ENCODE results near the gene TSSK1B.

Gene TSSK1B

GRCh38 chr5:113394658-113395057 is 40.1 kb downstream of the TSSK1B start:
- TF ChIP-seq CTBP1 (IDR thresholded peaks at IDR 0.05; ENCODE audit: borderline replicate concordance) = no peak
- no peak for TF ChIP-seq L3MBTL2 (conservative IDR thresholded peaks at IDR 0.05)
- TF ChIP-seq HDGF (IDR thresholded peaks at IDR 0.05; ENCODE audit: borderline replicate concordance) = no peak
- no peak for TF ChIP-seq SUZ12 (IDR thresholded peaks at IDR 0.05)
- no peak for TF ChIP-seq NFRKB (IDR thresholded peaks at IDR 0.05)
- TF ChIP-seq FOXK2 (IDR thresholded peaks at IDR 0.05) = no peak
- no peak for TF ChIP-seq ELF4 (IDR thresholded peaks at IDR 0.05)
- no peak for TF ChIP-seq FOXM1 (IDR thresholded peaks at IDR 0.05; ENCODE audit: borderline replicate concordance)
- TF ChIP-seq SP1 (IDR thresholded peaks at IDR 0.05) = no peak
- no peak for TF ChIP-seq LEF1 (IDR thresholded peaks at IDR 0.05; ENCODE audit: borderline replicate concordance)
- TF ChIP-seq BHLHE40 (IDR thresholded peaks at IDR 0.05; ENCODE audit: borderline replicate concordance) = no peak
- ChIA-PET POLR2A (no interaction called here), CTCF (interaction anchor here (0.6 to 1.0 kb wide), 2 partner anchors 15 to 153 kb away, joined by 3 to 4 read pairs; no protein-coding TSS in a partner anchor)
- no peak for DNase-seq (ENCODE audit: extremely low spot score)

GRCh38 chr5:113390224-113390623 is 44.6 kb downstream of the TSSK1B start:
- no peak for DNase-seq (ENCODE audit: extremely low spot score)
- POLR2A ChIA-PET = no interaction called here
- TF ChIP-seq NFRKB (IDR thresholded peaks at IDR 0.05) (no peak), BHLHE40 (IDR thresholded peaks at IDR 0.05; ENCODE audit: borderline replicate concordance) (no peak), TARDBP (IDR thresholded peaks at IDR 0.05) (no peak), LEF1 (IDR thresholded peaks at IDR 0.05; ENCODE audit: borderline replicate concordance) (no peak), SP1 (IDR thresholded peaks at IDR 0.05) (no peak), ELF4 (IDR thresholded peaks at IDR 0.05) (no peak)
- CTCF ChIA-PET = interaction anchor here (0.7 kb wide), 1 partner anchor 124 kb away, joined by 5 read pairs; no protein-coding TSS in a partner anchor

GRCh38 chr5:113389116-113389515 is 45.7 kb downstream of the TSSK1B start:
- CTCF ChIA-PET = interaction anchor here (1.6 kb wide), 1 partner anchor 10 kb away, joined by 7 read pairs; no protein-coding TSS in a partner anchor
- POLR2A ChIA-PET = no interaction called here

GRCh38 chr5:113387844-113388243 is 46.9 kb downstream of the TSSK1B start:
- ChIA-PET CTCF (no interaction called here), POLR2A (no interaction called here)
- TF ChIP-seq NFRKB (IDR thresholded peaks at IDR 0.05) (no peak), FOXM1 (IDR thresholded peaks at IDR 0.05; ENCODE audit: borderline replicate concordance) (no peak), LEF1 (IDR thresholded peaks at IDR 0.05; ENCODE audit: borderline replicate concordance) (no peak), TARDBP (IDR thresholded peaks at IDR 0.05) (no peak), L3MBTL2 (conservative IDR thresholded peaks at IDR 0.05) (no peak), ARNT (IDR thresholded peaks at IDR 0.05) (no peak), PKNOX1 (IDR thresholded peaks at IDR 0.05) (no peak), FOXA1 (IDR thresholded peaks at IDR 0.05) (no peak), SP1 (IDR thresholded peaks at IDR 0.05) (no peak), SUZ12 (IDR thresholded peaks at IDR 0.05) (no peak), BHLHE40 (IDR thresholded peaks at IDR 0.05; ENCODE audit: borderline replicate concordance) (no peak), ELF4 (IDR thresholded peaks at IDR 0.05) (no peak), FOXK2 (IDR thresholded peaks at IDR 0.05) (no peak), HDGF (IDR thresholded peaks at IDR 0.05; ENCODE audit: borderline replicate concordance) (no peak), ZNF384 (IDR thresholded peaks at IDR 0.05) (no peak)
- no peak for DNase-seq (ENCODE audit: extremely low spot score)

More at GRCh38 chr5:113389116-113389515, 45.7 kb downstream of the TSSK1B start:
- no peak for DNase-seq (ENCODE audit: extremely low spot score)
- TF ChIP-seq SP1 (IDR thresholded peaks at IDR 0.05) (no peak), FOXK2 (IDR thresholded peaks at IDR 0.05) (no peak), BHLHE40 (IDR thresholded peaks at IDR 0.05; ENCODE audit: borderline replicate concordance) (no peak), SUZ12 (IDR thresholded peaks at IDR 0.05) (no peak), L3MBTL2 (conservative IDR thresholded peaks at IDR 0.05) (no peak)

GRCh38 chr5:113384782-113385285 is 50.0 kb downstream of the TSSK1B start:
- DNase-seq (ENCODE audit: extremely low spot score) = no peak
- ChIA-PET CTCF (interaction anchor here (0.9 kb wide), 1 partner anchor 13 kb away, joined by 3 read pairs; no protein-coding TSS in a partner anchor), POLR2A (interaction anchor here (1.0 kb wide), 1 partner anchor 103 kb away, joined by 4 read pairs; the partner anchor contains the start of gene MCC)
- no peak for TF ChIP-seq SUZ12 (IDR thresholded peaks at IDR 0.05)
- no peak for TF ChIP-seq BHLHE40 (IDR thresholded peaks at IDR 0.05; ENCODE audit: borderline replicate concordance)
- TF ChIP-seq CTBP1 (IDR thresholded peaks at IDR 0.05; ENCODE audit: borderline replicate concordance) = no peak
- TF ChIP-seq L3MBTL2 (conservative IDR thresholded peaks at IDR 0.05) = no peak
- no peak for TF ChIP-seq PKNOX1 (IDR thresholded peaks at IDR 0.05)

GRCh38 chr5:113382731-113383130 is 52.1 kb downstream of the TSSK1B start:
- CTCF ChIA-PET = no interaction called here
- TF ChIP-seq HDGF (IDR thresholded peaks at IDR 0.05; ENCODE audit: borderline replicate concordance) (no peak), SUZ12 (IDR thresholded peaks at IDR 0.05) (no peak), FOXM1 (IDR thresholded peaks at IDR 0.05; ENCODE audit: borderline replicate concordance) (no peak), FOXK2 (IDR thresholded peaks at IDR 0.05) (no peak), ZNF384 (IDR thresholded peaks at IDR 0.05) (no peak), SP1 (IDR thresholded peaks at IDR 0.05) (no peak), BHLHE40 (IDR thresholded peaks at IDR 0.05; ENCODE audit: borderline replicate concordance) (no peak), TARDBP (IDR thresholded peaks at IDR 0.05) (no peak), NFRKB (IDR thresholded peaks at IDR 0.05) (no peak), FOXA1 (IDR thresholded peaks at IDR 0.05) (no peak), PKNOX1 (IDR thresholded peaks at IDR 0.05) (no peak), CTBP1 (IDR thresholded peaks at IDR 0.05; ENCODE audit: borderline replicate concordance) (no peak), L3MBTL2 (conservative IDR thresholded peaks at IDR 0.05) (no peak)
- POLR2A ChIA-PET = no interaction called here
- no peak for DNase-seq (ENCODE audit: extremely low spot score)

All from HEK293T (cell line).